HEK293 (cell line): Measurements from ENCODE around the gene BRD3OS.

ENCODE experiments used
- EGR2 ChIP-seq: fragments of 450-650 bp; formaldehyde crosslinking; IDR thresholded peaks from 2 replicates; pipeline ENCODE4 v1.5.1; 2016; ENCODE audit warnings: low read depth, missing biosample characterization, missing genetic modification characterization
- KLF10 ChIP-seq: fragments of 450-650 bp; IDR thresholded peaks from 2 replicates; pipeline ENCODE4 v1.5.1; 2018; ENCODE audit warnings: missing biosample characterization, mild to moderate bottlenecking, missing genetic modification characterization
- OSR2 ChIP-seq: fragments of 450-650 bp; formaldehyde crosslinking; IDR thresholded peaks from 2 replicates; pipeline ENCODE4 v1.5.1; 2016; ENCODE audit warnings: missing biosample characterization, missing genetic modification characterization
- SALL2 ChIP-seq: fragments of 450-650 bp; formaldehyde crosslinking; IDR thresholded peaks from 2 replicates; pipeline ENCODE4 v1.5.0; 2017; ENCODE audit warnings: missing biosample characterization, mild to moderate bottlenecking, missing genetic modification characterization, borderline replicate concordance
- SCRT1 ChIP-seq: fragments of 450-650 bp; formaldehyde crosslinking; IDR thresholded peaks from 2 replicates; pipeline ENCODE4 v1.5.1; 2016; ENCODE audit warnings: missing biosample characterization, missing genetic modification characterization, borderline replicate concordance
- ZNF292 ChIP-seq: fragments of 450-650 bp; formaldehyde crosslinking; IDR thresholded peaks from 2 replicates; pipeline ENCODE4 v1.5.1; 2016; ENCODE audit warnings: low read depth, missing biosample characterization, missing genetic modification characterization, borderline replicate concordance
- ZNF404 ChIP-seq: fragments of 450-650 bp; formaldehyde crosslinking; IDR thresholded peaks from 2 replicates; pipeline ENCODE4 v1.5.1; 2017; ENCODE audit warnings: missing biosample characterization, missing genetic modification characterization
- ZNF518A ChIP-seq: fragments of 450-650 bp; formaldehyde crosslinking; conservative IDR thresholded peaks from 2 replicates; pipeline ENCODE4 v1.5.1; 2016; ENCODE audit warnings: low read depth, missing biosample characterization, missing genetic modification characterization
- ZNF561 ChIP-seq: fragments of 450-650 bp; IDR thresholded peaks from 2 replicates; pipeline ENCODE4 v1.5.1; 2018; ENCODE audit warnings: missing biosample characterization, missing genetic modification characterization, borderline replicate concordance
- ZNF596 ChIP-seq: fragments of 450-650 bp; IDR thresholded peaks from 2 replicates; pipeline ENCODE4 v1.5.0; 2018; ENCODE audit warnings: missing biosample characterization, mild to moderate bottlenecking, missing genetic modification characterization, moderate library complexity
- ZNF670 ChIP-seq: fragments of 450-650 bp; formaldehyde crosslinking; IDR thresholded peaks from 2 replicates; pipeline ENCODE4 v1.5.1; 2016; ENCODE audit warnings: missing biosample characterization, missing genetic modification characterization, low read depth
- ZNF768 ChIP-seq: fragments of 450-650 bp; formaldehyde crosslinking; IDR thresholded peaks from 2 replicates; pipeline ENCODE4 v1.5.1; 2018; ENCODE audit warnings: missing biosample characterization, mild to moderate bottlenecking, missing genetic modification characterization
- ZNF777 ChIP-seq: fragments of 450-650 bp; formaldehyde crosslinking; IDR thresholded peaks from 2 replicates; pipeline ENCODE4 v1.5.1; 2017; ENCODE audit warnings: missing biosample characterization, missing genetic modification characterization, borderline replicate concordance
- ZSCAN18 ChIP-seq: fragments of 450-650 bp; formaldehyde crosslinking; IDR thresholded peaks from 2 replicates; pipeline ENCODE4 v1.5.1; 2016; ENCODE audit warnings: missing biosample characterization, missing genetic modification characterization
- TF ChIP-seq, protein P1 (sequence below): fragments of 450-650 bp; formaldehyde crosslinking; IDR thresholded peaks from 2 replicates; pipeline ENCODE4 v1.5.1; 2016; ENCODE audit warnings: missing biosample characterization, missing genetic modification characterization
- TF ChIP-seq, protein P2 (sequence below): fragments of 450-650 bp; formaldehyde crosslinking; IDR thresholded peaks from 2 replicates; pipeline ENCODE4 v1.5.1; 2016; ENCODE audit warnings: missing biosample characterization, missing genetic modification characterization
- TF ChIP-seq, protein P3 (sequence below): fragments of 450-650 bp; formaldehyde crosslinking; IDR thresholded peaks from 2 replicates; pipeline ENCODE4 v1.5.1; 2016; ENCODE audit warnings: missing biosample characterization, missing genetic modification characterization
- TF ChIP-seq, protein P4 (sequence below): fragments of 450-650 bp; formaldehyde crosslinking; IDR thresholded peaks from 2 replicates; pipeline ENCODE4 v1.5.1; 2016; ENCODE audit warnings: missing biosample characterization, missing genetic modification characterization
- TF ChIP-seq, protein P5 (sequence below): fragments of 450-650 bp; formaldehyde crosslinking; IDR thresholded peaks from 2 replicates; pipeline ENCODE4 v1.5.1; 2016; ENCODE audit warnings: missing biosample characterization, missing genetic modification characterization

The BRD3OS gene

DNA sequence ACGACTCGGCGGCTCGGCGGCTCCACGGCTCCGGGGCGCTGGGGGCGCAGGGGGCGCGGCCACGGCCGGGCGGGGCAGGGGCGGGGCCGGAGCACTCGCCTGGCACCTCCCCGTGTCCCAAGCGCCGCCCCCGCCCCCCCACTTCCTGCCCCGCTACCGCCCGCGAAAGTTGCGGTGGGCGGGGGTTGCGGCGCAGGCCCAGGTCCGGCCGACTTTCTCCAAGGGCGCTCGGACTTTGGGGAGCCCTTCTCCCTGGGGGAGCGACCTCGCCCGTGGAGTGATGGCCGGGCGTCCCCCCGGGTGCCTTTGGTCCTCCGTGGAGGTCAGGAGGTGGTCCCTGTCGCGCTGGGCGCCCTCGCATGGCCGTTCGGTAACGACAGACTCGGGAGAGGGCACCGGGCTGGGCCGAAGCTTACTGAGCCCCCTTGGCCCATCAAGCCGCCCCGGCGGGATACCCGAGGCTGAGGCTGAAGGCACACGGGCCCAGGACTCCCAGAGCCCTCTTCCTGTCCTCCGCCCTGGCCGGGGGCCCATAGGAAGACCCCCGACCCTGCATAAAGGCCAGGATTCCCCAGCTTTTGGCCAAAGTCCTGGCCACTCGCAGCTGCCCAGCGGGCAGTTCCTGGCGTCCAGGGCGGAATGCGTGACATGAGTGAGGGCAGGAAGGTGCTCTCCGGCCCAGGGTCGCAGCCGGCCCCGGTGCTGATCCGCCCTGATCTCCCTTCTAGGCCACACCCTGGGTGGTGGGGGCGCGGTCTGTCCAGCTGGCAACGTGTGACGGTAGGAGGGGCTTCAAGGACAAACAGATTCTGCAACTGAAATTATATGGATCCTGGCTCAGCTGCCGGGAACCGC lies 32.3 kb upstream of the BRD3OS start (continued):
- TF ChIP-seq, protein P1, sequence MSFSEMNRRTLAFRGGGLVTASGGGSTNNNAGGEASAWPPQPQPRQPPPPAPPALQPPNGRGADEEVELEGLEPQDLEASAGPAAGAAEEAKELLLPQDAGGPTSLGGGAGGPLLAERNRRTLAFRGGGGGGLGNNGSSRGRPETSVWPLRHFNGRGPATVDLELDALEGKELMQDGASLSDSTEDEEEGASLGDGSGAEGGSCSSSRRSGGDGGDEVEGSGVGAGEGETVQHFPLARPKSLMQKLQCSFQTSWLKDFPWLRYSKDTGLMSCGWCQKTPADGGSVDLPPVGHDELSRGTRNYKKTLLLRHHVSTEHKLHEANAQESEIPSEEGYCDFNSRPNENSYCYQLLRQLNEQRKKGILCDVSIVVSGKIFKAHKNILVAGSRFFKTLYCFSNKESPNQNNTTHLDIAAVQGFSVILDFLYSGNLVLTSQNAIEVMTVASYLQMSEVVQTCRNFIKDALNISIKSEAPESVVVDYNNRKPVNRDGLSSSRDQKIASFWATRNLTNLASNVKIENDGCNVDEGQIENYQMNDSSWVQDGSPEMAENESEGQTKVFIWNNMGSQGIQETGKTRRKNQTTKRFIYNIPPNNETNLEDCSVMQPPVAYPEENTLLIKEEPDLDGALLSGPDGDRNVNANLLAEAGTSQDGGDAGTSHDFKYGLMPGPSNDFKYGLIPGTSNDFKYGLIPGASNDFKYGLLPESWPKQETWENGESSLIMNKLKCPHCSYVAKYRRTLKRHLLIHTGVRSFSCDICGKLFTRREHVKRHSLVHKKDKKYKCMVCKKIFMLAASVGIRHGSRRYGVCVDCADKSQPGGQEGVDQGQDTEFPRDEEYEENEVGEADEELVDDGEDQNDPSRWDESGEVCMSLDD (tag by site-specific recombination), result peak; percentile 72; the same call in 1 of the 2 replicates
- TF ChIP-seq EGR2, result peak; percentile 64
- TF ChIP-seq ZNF768 (tag by site-specific recombination), result no peak
- TF ChIP-seq ZNF518A (tag by site-specific recombination), result no peak
- TF ChIP-seq OSR2 (tag by site-specific recombination), result no peak
- TF ChIP-seq, protein P2, sequence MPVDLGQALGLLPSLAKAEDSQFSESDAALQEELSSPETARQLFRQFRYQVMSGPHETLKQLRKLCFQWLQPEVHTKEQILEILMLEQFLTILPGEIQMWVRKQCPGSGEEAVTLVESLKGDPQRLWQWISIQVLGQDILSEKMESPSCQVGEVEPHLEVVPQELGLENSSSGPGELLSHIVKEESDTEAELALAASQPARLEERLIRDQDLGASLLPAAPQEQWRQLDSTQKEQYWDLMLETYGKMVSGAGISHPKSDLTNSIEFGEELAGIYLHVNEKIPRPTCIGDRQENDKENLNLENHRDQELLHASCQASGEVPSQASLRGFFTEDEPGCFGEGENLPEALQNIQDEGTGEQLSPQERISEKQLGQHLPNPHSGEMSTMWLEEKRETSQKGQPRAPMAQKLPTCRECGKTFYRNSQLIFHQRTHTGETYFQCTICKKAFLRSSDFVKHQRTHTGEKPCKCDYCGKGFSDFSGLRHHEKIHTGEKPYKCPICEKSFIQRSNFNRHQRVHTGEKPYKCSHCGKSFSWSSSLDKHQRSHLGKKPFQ (tag by site-specific recombination), result no peak
- peak; percentile 66; the same call in 1 of the 2 replicates for TF ChIP-seq KLF10 (tag by site-specific recombination)
- TF ChIP-seq, protein P3, sequence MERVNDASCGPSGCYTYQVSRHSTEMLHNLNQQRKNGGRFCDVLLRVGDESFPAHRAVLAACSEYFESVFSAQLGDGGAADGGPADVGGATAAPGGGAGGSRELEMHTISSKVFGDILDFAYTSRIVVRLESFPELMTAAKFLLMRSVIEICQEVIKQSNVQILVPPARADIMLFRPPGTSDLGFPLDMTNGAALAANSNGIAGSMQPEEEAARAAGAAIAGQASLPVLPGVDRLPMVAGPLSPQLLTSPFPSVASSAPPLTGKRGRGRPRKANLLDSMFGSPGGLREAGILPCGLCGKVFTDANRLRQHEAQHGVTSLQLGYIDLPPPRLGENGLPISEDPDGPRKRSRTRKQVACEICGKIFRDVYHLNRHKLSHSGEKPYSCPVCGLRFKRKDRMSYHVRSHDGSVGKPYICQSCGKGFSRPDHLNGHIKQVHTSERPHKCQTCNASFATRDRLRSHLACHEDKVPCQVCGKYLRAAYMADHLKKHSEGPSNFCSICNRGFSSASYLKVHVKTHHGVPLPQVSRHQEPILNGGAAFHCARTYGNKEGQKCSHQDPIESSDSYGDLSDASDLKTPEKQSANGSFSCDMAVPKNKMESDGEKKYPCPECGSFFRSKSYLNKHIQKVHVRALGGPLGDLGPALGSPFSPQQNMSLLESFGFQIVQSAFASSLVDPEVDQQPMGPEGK (tag by site-specific recombination), result peak; percentile 92
- TF ChIP-seq, protein P4, sequence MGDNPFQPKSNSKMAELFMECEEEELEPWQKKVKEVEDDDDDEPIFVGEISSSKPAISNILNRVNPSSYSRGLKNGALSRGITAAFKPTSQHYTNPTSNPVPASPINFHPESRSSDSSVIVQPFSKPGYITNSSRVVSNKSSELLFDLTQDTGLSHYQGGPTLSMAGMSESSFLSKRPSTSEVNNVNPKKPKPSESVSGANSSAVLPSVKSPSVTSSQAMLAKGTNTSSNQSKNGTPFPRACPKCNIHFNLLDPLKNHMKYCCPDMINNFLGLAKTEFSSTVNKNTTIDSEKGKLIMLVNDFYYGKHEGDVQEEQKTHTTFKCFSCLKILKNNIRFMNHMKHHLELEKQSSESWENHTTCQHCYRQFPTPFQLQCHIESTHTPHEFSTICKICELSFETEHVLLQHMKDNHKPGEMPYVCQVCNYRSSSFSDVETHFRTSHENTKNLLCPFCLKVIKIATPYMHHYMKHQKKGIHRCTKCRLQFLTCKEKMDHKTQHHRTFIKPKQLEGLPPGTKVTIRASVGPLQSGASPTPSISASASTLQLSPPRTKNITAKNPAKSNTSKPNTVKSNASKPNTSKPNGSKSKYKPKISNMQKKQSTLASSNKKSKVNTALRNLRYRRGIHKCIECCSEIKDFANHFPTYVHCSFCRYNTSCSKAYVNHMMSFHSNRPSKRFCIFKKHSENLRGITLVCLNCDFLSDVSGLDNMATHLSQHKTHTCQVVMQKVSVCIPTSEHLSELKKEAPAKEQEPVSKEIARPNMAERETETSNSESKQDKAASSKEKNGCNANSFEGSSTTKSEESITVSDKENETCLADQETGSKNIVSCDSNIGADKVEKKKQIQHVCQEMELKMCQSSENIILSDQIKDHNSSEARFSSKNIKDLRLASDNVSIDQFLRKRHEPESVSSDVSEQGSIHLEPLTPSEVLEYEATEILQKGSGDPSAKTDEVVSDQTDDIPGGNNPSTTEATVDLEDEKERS (tag by site-specific recombination), result no peak
- TF ChIP-seq, protein P5, sequence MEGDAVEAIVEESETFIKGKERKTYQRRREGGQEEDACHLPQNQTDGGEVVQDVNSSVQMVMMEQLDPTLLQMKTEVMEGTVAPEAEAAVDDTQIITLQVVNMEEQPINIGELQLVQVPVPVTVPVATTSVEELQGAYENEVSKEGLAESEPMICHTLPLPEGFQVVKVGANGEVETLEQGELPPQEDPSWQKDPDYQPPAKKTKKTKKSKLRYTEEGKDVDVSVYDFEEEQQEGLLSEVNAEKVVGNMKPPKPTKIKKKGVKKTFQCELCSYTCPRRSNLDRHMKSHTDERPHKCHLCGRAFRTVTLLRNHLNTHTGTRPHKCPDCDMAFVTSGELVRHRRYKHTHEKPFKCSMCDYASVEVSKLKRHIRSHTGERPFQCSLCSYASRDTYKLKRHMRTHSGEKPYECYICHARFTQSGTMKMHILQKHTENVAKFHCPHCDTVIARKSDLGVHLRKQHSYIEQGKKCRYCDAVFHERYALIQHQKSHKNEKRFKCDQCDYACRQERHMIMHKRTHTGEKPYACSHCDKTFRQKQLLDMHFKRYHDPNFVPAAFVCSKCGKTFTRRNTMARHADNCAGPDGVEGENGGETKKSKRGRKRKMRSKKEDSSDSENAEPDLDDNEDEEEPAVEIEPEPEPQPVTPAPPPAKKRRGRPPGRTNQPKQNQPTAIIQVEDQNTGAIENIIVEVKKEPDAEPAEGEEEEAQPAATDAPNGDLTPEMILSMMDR, result peak; percentile 95
- TF ChIP-seq SCRT1 (tag by site-specific recombination), result no peak
- TF ChIP-seq ZNF670 (tag by site-specific recombination), result no peak
- no peak for TF ChIP-seq ZSCAN18 (tag by site-specific recombination)
- TF ChIP-seq ZNF292, result no peak
- no peak for TF ChIP-seq ZNF561
- TF ChIP-seq ZNF404, result no peak
- TF ChIP-seq ZNF777 (tag by site-specific recombination), result peak; percentile 32; the same call in 1 of the 2 replicates
- TF ChIP-seq SALL2 (tag by site-specific recombination), result no peak
- no peak for TF ChIP-seq ZNF596 (tag by site-specific recombination)
